Naive B cell (primary cell): ENCODE data around the gene TBC1D16. TPM values are rescaled to one million over a fixed set of nuclear protein-coding genes. Genes with fewer than 3 reads are reported as not detected.

Experiments
- ATAC-seq, 2 donors: fragments of 150-1000 bp; cut with Tn5 transposase; 2 replicates each; pipeline ENCODE4 v1.10.0; 2021; ENCODE audit warnings: low read depth in 2 of 2, mild to moderate bottlenecking in 2 of 2, moderate library complexity in 2 of 2
- DNase-seq: peaks from one replicate; pipeline ENCODE4 v3.0.0; 2022
- H3K27ac Mint-ChIP-seq, 6 donors: one replicate each; pipeline ENCODE4 v1.8.0; 2020 to 2022; ENCODE audit warnings: mild to moderate bottlenecking in 6 of 6, mixed read lengths in 6 of 6, moderate library complexity in 5 of 6, inconsistent platforms in 2 of 6
- H3K27me3 Mint-ChIP-seq, 3 donors: one replicate each; pipeline ENCODE4 v1.8.0; 2021 to 2022; ENCODE audit warnings: mixed read lengths in 3 of 3, mild to moderate bottlenecking in 1 of 3
- H3K36me3 Mint-ChIP-seq, 2 donors: one replicate each; pipeline ENCODE4 v1.8.0; 2020 to 2022; ENCODE audit warnings: mixed read lengths in 2 of 2, inconsistent platforms in 1 of 2, mild to moderate bottlenecking in 1 of 2
- H3K4me1 Mint-ChIP-seq, 3 donors: one replicate each; pipeline ENCODE4 v1.8.0; 2020 to 2022; ENCODE audit warnings: mixed read lengths in 3 of 3, inconsistent platforms in 1 of 3, mild to moderate bottlenecking in 1 of 3, moderate library complexity in 1 of 3
- H3K4me3 Mint-ChIP-seq, 8 donors: one replicate each; pipeline ENCODE4 v1.8.0; 2020 to 2022; ENCODE audit warnings: mild to moderate bottlenecking in 8 of 8, mixed read lengths in 8 of 8, moderate library complexity in 8 of 8, inconsistent platforms in 2 of 8
- H3K9me3 Mint-ChIP-seq, 7 donors: one replicate each; pipeline ENCODE4 v1.8.0; 2020 to 2022; ENCODE audit warnings: mixed read lengths in 7 of 7, mild to moderate bottlenecking in 5 of 7, inconsistent platforms in 2 of 7, moderate library complexity in 1 of 7
- polyA plus RNA-seq, 6 donors: library from polyadenylated mRNA; unstranded; fragments of 300-500 nt; fragmentation: Illumina TruSeq; gene quantifications; one replicate each; pipeline ENCODE4 v1.2.3, GENCODE V29; 2021; ENCODE audit warnings: low read depth in 6 of 6

Gene TBC1D16
- polyA plus RNA-seq, 6 donors from 2014 or later = 0.31 to 2.6 (median 1.4) TPM; not detected in 1

- no peak for DNase-seq
Observed at GRCh38 chr17:79955167-79955549, 80.5 kb downstream of the TBC1D16 start.

GRCh38 chr17:79954281-79955166 is 81.1 kb downstream of the TBC1D16 start:
- Mint-ChIP-seq H3K36me3 (no peaks in the 10 kb centered on the region), H3K9me3 (no peaks in the 10 kb centered on the region)

More at GRCh38 chr17:79955167-79955549, 80.5 kb downstream of the TBC1D16 start:
- no peaks in the 10 kb centered on the region for H3K9me3 Mint-ChIP-seq
- no peak for ATAC-seq
- H3K36me3 Mint-ChIP-seq = no peaks in the 10 kb centered on the region
- peaks cover 0 to 29% (median 0%) of the 10 kb centered on the region in 3 donors for H3K4me1 Mint-ChIP-seq
- H3K27ac Mint-ChIP-seq = no peak overlapping the region
- H3K27me3 Mint-ChIP-seq = peaks cover 0 to 9% (median 0%) of the 10 kb centered on the region in 3 donors
- H3K4me3 Mint-ChIP-seq = no peak overlapping the region

GRCh38 chr17:79953335-79953734 is 82.3 kb downstream of the TBC1D16 start:
- Mint-ChIP-seq H3K4me1 (peaks cover 0 to 33% (median 0%) of the 10 kb centered on the region in 3 donors), H3K27me3 (peaks cover 0 to 2% (median 0%) of the 10 kb centered on the region in 3 donors), H3K36me3 (no peaks in the 10 kb centered on the region), H3K9me3 (no peaks in the 10 kb centered on the region), H3K27ac (no peak overlapping the region), H3K4me3 (no peak overlapping the region)
- ATAC-seq (no peak), DNase-seq (no peak)

More at GRCh38 chr17:79954281-79955166, 81.1 kb downstream of the TBC1D16 start:
- Mint-ChIP-seq H3K4me1 (peaks cover 0 to 29% (median 0%) of the 10 kb centered on the region in 3 donors), H3K4me3 (no peak overlapping the region), H3K27me3 (peaks cover 0 to 9% (median 0%) of the 10 kb centered on the region in 3 donors), H3K27ac (no peak overlapping the region)
- ATAC-seq (no peak), DNase-seq (no peak)

GRCh38 chr17:79952901-79953300 is 82.8 kb downstream of the TBC1D16 start:
- no peak overlapping the region for H3K4me3 Mint-ChIP-seq

GRCh38 chr17:79952265-79952877 is 83.3 kb downstream of the TBC1D16 start:
- no peaks in the 10 kb centered on the region for H3K36me3 Mint-ChIP-seq
- H3K9me3 Mint-ChIP-seq = no peaks in the 10 kb centered on the region
- DNase-seq (no peak), ATAC-seq (no peak)
- H3K27me3 Mint-ChIP-seq = no peaks in the 10 kb centered on the region
- no peak overlapping the region for H3K4me3 Mint-ChIP-seq
- H3K4me1 Mint-ChIP-seq = peaks cover 0 to 41% (median 2%) of the 10 kb centered on the region in 3 donors
- no peak overlapping the region for H3K27ac Mint-ChIP-seq

More at GRCh38 chr17:79952901-79953300, 82.8 kb downstream of the TBC1D16 start:
- no peak for DNase-seq
- ATAC-seq = no peak
- H3K36me3 Mint-ChIP-seq = no peaks in the 10 kb centered on the region
- no peak overlapping the region for H3K27ac Mint-ChIP-seq
- no peaks in the 10 kb centered on the region for H3K9me3 Mint-ChIP-seq
- peaks cover 0 to 37% (median 0%) of the 10 kb centered on the region in 3 donors for H3K4me1 Mint-ChIP-seq
- no peaks in the 10 kb centered on the region for H3K27me3 Mint-ChIP-seq

- Mint-ChIP-seq H3K9me3 (no peaks in the 10 kb centered on the region), H3K27me3 (no peaks in the 10 kb centered on the region), H3K27ac (peak overlapping the region in 1 of 6 donors; percentile 11), H3K4me1 (peaks cover 0 to 41% (median 4%) of the 10 kb centered on the region in 3 donors), H3K36me3 (no peaks in the 10 kb centered on the region), H3K4me3 (peak overlapping the region in 1 of 8 donors; percentile 21)
- ATAC-seq (peak in 1 of 2 donors; percentile 50), DNase-seq (no peak)
Observed at GRCh38 chr17:79951361-79952264, 84.1 kb downstream of the TBC1D16 start.

GRCh38 chr17:79950751-79951150 is 84.9 kb downstream of the TBC1D16 start:
- ATAC-seq (no peak), DNase-seq (no peak)
- no peaks in the 10 kb centered on the region for H3K27me3 Mint-ChIP-seq
- peak overlapping the region in 1 of 6 donors; percentile 76 for H3K27ac Mint-ChIP-seq
- H3K4me3 Mint-ChIP-seq = peak overlapping the region in 1 of 8 donors; percentile 33
- peaks cover 0 to 45% (median 12%) of the 10 kb centered on the region in 3 donors for H3K4me1 Mint-ChIP-seq
- H3K9me3 Mint-ChIP-seq = no peaks in the 10 kb centered on the region
- H3K36me3 Mint-ChIP-seq = no peaks in the 10 kb centered on the region

GRCh38 chr17:79950306-79950705 is 85.4 kb downstream of the TBC1D16 start:
- Mint-ChIP-seq H3K27ac (no peak overlapping the region), H3K9me3 (no peaks in the 10 kb centered on the region), H3K27me3 (no peaks in the 10 kb centered on the region), H3K4me1 (peaks cover 0 to 44% (median 12%) of the 10 kb centered on the region in 3 donors), H3K4me3 (no peak overlapping the region), H3K36me3 (no peaks in the 10 kb centered on the region)
- DNase-seq (no peak), ATAC-seq (no peak)

- H3K27me3 Mint-ChIP-seq = no peaks in the 10 kb centered on the region
- peaks cover 0 to 47% (median 12%) of the 10 kb centered on the region in 3 donors for H3K4me1 Mint-ChIP-seq
- DNase-seq (no peak), ATAC-seq (no peak)
- no peaks in the 10 kb centered on the region for H3K9me3 Mint-ChIP-seq
- H3K4me3 Mint-ChIP-seq = no peak overlapping the region
- no peaks in the 10 kb centered on the region for H3K36me3 Mint-ChIP-seq
- peak overlapping the region in 1 of 6 donors; percentile 23 for H3K27ac Mint-ChIP-seq
Observed at GRCh38 chr17:79949656-79950209, 85.9 kb downstream of the TBC1D16 start.

- no peak overlapping the region for H3K27ac Mint-ChIP-seq
- peaks cover 0 to 5% of the 10 kb centered on the region in 2 donors for H3K36me3 Mint-ChIP-seq
- no peaks in the 10 kb centered on the region for H3K27me3 Mint-ChIP-seq
- no peaks in the 10 kb centered on the region for H3K9me3 Mint-ChIP-seq
- no peak overlapping the region for H3K4me3 Mint-ChIP-seq
- no peak for ATAC-seq
- DNase-seq = no peak
- H3K4me1 Mint-ChIP-seq = peaks cover 0 to 52% (median 17%) of the 10 kb centered on the region in 3 donors
Observed at GRCh38 chr17:79948945-79949655, 86.6 kb downstream of the TBC1D16 start.

GRCh38 chr17:79948406-79948944 is 87.2 kb downstream of the TBC1D16 start:
- H3K36me3 Mint-ChIP-seq = peaks cover 0 to 8% of the 10 kb centered on the region in 2 donors
- ATAC-seq (no peak), DNase-seq (no peak)
- H3K27ac Mint-ChIP-seq = no peak overlapping the region
- H3K4me1 Mint-ChIP-seq = peaks cover 0 to 54% (median 23%) of the 10 kb centered on the region in 3 donors
- no peak overlapping the region for H3K4me3 Mint-ChIP-seq
- H3K27me3 Mint-ChIP-seq = no peaks in the 10 kb centered on the region
- no peaks in the 10 kb centered on the region for H3K9me3 Mint-ChIP-seq
